Measurements from ENCODE around the gene DDX10. TPM values are rescaled to one million over a fixed set of nuclear protein-coding genes. Genes with fewer than 3 reads are reported as not detected.
"Not testable (repeated sequence)": the region's sequence is repeated elsewhere in the genome, so short reads cannot be mapped to it uniquely, and the experiment has no call there.

Gene DDX10
- polyA plus RNA-seq, 12 donors: 21.3 to 41.7 (median 24.5) TPM; not detected in 1

- DNase-seq: no peak
These were observed 154.1 kb downstream of the DDX10 start for GRCh38 chr11:108818971-108819370.

- DNase-seq: no peak
These were observed 155.1 kb downstream of the DDX10 start for GRCh38 chr11:108819957-108820356.

- not testable (repeated sequence) for DNase-seq
These were observed 159.1 kb downstream of the DDX10 start for GRCh38 chr11:108823960-108824359.

- DNase-seq: no peak
These were observed 159.7 kb downstream of the DDX10 start for GRCh38 chr11:108824545-108824944.

- no peak for DNase-seq
These were observed 160.5 kb downstream of the DDX10 start for GRCh38 chr11:108825381-108825780.

- no peak for DNase-seq
These were observed 161.3 kb downstream of the DDX10 start for GRCh38 chr11:108826136-108826535.

GRCh38 chr11:108835624-108836023 lies 170.8 kb downstream of the DDX10 start:
- DNase-seq: no peak

GRCh38 chr11:108836541-108836940 lies 171.7 kb downstream of the DDX10 start:
- no peak for DNase-seq

GRCh38 chr11:108838102-108838791 lies 173.4 kb downstream of the DDX10 start:
- DNase-seq: no peak

GRCh38 chr11:108838792-108839105 lies 173.9 kb downstream of the DDX10 start:
- no peak for DNase-seq

GRCh38 chr11:108846009-108846408 lies 181.1 kb downstream of the DDX10 start:
- no peak for DNase-seq

- DNase-seq: no peak
These were observed 182.6 kb downstream of the DDX10 start for GRCh38 chr11:108847298-108847990.

- DNase-seq: no peak
These were observed 186.9 kb downstream of the DDX10 start for GRCh38 chr11:108851781-108852180.

- peak; percentile 60 for DNase-seq
These were observed 187.8 kb downstream of the DDX10 start for GRCh38 chr11:108852701-108853100.

GRCh38 chr11:108853151-108853550 lies 188.3 kb downstream of the DDX10 start:
- DNase-seq: no peak

GRCh38 chr11:108853864-108854263 lies 189.0 kb downstream of the DDX10 start:
- peak; percentile 18 for DNase-seq

GRCh38 chr11:108854346-108854745 lies 189.5 kb downstream of the DDX10 start:
- DNase-seq: no peak

GRCh38 chr11:108857382-108857781 lies 192.5 kb downstream of the DDX10 start:
- no peak for DNase-seq

GRCh38 chr11:108858622-108859021 lies 193.8 kb downstream of the DDX10 start:
- DNase-seq: no peak

GRCh38 chr11:108859510-108859909 lies 194.6 kb downstream of the DDX10 start:
- DNase-seq: no peak

- no peak for DNase-seq
These were observed 198.7 kb downstream of the DDX10 start for GRCh38 chr11:108863528-108863927.

GRCh38 chr11:108865406-108865805 lies 200.5 kb downstream of the DDX10 start:
- DNase-seq: no peak

- DNase-seq: no peak
These were observed 201.9 kb downstream of the DDX10 start for GRCh38 chr11:108866781-108867180.
